ENCODE results near the gene HOXB9. TPM values are rescaled to one million over a fixed set of nuclear protein-coding genes. Genes with fewer than 3 reads are reported as not detected.

HOXB9 gene
- total RNA-seq, 2 experiments from 2014 or later = not detected

DNA sequence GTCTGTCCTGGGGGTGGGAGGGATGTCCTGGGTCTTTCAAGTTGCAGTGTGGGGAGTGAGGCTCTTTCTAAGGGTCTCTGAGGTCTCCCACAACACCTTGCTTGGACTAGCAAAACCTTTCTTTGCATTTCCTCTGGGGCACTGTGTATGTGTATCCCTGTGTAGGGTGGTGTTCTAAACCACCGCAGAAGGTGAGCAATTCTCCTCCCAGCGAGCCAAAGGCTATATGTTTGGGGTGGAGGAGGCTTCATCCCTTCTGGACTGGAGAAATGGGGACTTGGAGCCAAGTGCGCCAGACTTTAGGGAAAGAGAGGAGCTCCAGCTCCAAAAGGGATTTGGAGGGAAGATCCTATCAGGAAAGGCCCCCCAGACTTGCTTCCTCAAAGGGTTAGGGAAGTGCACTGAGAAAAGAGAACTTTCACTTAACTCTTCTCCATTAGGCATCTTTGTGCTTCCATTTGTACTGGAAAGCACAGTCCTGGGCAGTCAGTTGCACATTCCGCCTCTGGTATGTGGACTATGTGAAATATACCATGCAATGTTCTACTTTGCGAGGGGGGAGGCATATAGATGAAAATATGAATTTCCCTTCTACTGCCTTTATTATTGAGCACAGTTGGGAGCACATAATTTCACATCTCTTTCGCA is 18.9 kb upstream of the HOXB9 start:
- H3K27ac Mint-ChIP-seq = no peak overlapping the region
- peaks cover 0 to 16% of the 10 kb centered on the region in 2 experiments for H3K9me3 ChIP-seq (ENCODE audit: control insufficient read depth in 1 of 2, insufficient read depth in 1 of 2, low read length in 2 of 2)
- peaks cover 66 to 81% of the 10 kb centered on the region in 2 experiments for H3K27me3 ChIP-seq (ENCODE audit: control insufficient read depth in 1 of 2, insufficient read depth in 2 of 2, low read length in 2 of 2)
- CTCF ChIA-PET = interaction anchor here (0.7 kb wide), 1 partner anchor 334 kb away, joined by 4 read pairs; no protein-coding TSS in a partner anchor
- ATAC-seq (ENCODE audit: poor library complexity) (no peak), DNase-seq (no peak)
- H3K36me3 ChIP-seq (ENCODE audit: insufficient read depth, low read length) = no peaks in the 10 kb centered on the region
- H3K4me3 Mint-ChIP-seq = peak overlapping the region; percentile 73
- TF ChIP-seq, protein P1, sequence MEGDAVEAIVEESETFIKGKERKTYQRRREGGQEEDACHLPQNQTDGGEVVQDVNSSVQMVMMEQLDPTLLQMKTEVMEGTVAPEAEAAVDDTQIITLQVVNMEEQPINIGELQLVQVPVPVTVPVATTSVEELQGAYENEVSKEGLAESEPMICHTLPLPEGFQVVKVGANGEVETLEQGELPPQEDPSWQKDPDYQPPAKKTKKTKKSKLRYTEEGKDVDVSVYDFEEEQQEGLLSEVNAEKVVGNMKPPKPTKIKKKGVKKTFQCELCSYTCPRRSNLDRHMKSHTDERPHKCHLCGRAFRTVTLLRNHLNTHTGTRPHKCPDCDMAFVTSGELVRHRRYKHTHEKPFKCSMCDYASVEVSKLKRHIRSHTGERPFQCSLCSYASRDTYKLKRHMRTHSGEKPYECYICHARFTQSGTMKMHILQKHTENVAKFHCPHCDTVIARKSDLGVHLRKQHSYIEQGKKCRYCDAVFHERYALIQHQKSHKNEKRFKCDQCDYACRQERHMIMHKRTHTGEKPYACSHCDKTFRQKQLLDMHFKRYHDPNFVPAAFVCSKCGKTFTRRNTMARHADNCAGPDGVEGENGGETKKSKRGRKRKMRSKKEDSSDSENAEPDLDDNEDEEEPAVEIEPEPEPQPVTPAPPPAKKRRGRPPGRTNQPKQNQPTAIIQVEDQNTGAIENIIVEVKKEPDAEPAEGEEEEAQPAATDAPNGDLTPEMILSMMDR (IDR thresholded peaks at IDR 0.05) = no peak
- intact Hi-C loops (cut with DNase I, micrococcal nuclease) = no loop called here
- H3K9me3 Mint-ChIP-seq = no peaks in the 10 kb centered on the region
- H3K36me3 Mint-ChIP-seq (ENCODE audit: low read depth) = no peaks in the 10 kb centered on the region
- no peak overlapping the region for H3K27ac ChIP-seq (ENCODE audit: low read depth in 1 of 2, low read length in 2 of 2)
- peaks cover 38% of the 10 kb centered on the region for H3K4me1 ChIP-seq (ENCODE audit: insufficient read depth, low read length)
- H3K4me1 Mint-ChIP-seq (ENCODE audit: low read depth) = peaks cover 21% of the 10 kb centered on the region
- no peak overlapping the region for H3K4me3 ChIP-seq (ENCODE audit: low read length)
- POLR2A ChIA-PET = no interaction called here
- H3K27me3 Mint-ChIP-seq = peaks cover 93% of the 10 kb centered on the region

DNA sequence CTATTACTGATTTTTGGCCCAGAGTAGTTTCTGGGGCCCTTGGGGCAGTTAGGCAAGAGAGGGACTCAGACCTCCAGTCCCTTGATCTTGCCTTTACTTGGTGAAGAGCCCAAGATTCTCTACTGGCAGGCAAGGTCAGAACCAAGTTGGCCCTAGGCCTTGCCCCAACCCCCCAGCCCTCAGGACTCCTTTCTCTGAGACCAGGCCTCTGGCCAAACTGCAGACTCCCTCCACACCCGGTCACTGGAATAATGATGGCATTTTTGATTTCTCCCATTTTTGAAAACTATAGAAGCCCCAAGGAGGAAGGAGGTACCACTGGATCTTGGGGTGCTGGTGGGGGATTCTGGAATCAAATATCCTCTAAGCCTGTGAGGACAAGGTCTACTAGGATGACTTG is 18.0 kb upstream of the HOXB9 start:
- CTCF ChIA-PET = interaction anchor here (0.7 kb wide), 1 partner anchor 333 kb away, joined by 4 read pairs; no protein-coding TSS in a partner anchor
- no peaks in the 10 kb centered on the region for H3K36me3 Mint-ChIP-seq (ENCODE audit: low read depth)
- Histone ChIP-seq H3K36me3 (ENCODE audit: insufficient read depth, low read length) (no peaks in the 10 kb centered on the region), H3K27me3 (ENCODE audit: control insufficient read depth in 1 of 2, insufficient read depth in 2 of 2, low read length in 2 of 2) (peaks cover 71 to 83% of the 10 kb centered on the region in 2 experiments), H3K4me3 (ENCODE audit: low read length) (no peak overlapping the region), H3K9me3 (ENCODE audit: control insufficient read depth in 1 of 2, insufficient read depth in 1 of 2, low read length in 2 of 2) (peaks cover 0 to 16% of the 10 kb centered on the region in 2 experiments), H3K27ac (ENCODE audit: low read depth in 1 of 2, low read length in 2 of 2) (no peak overlapping the region), H3K4me1 (ENCODE audit: insufficient read depth, low read length) (peaks cover 38% of the 10 kb centered on the region)
- no peaks in the 10 kb centered on the region for H3K9me3 Mint-ChIP-seq
- no peak overlapping the region for H3K4me3 Mint-ChIP-seq
- intact Hi-C loops (cut with DNase I, micrococcal nuclease) = no loop called here
- no peak overlapping the region for H3K27ac Mint-ChIP-seq
- POLR2A ChIA-PET = no interaction called here
- peaks cover 21% of the 10 kb centered on the region for H3K4me1 Mint-ChIP-seq (ENCODE audit: low read depth)
- TF ChIP-seq, protein P1 (IDR thresholded peaks at IDR 0.05) = no peak
- DNase-seq (no peak), ATAC-seq (ENCODE audit: poor library complexity) (no peak)
- peaks cover 93% of the 10 kb centered on the region for H3K27me3 Mint-ChIP-seq

DNA sequence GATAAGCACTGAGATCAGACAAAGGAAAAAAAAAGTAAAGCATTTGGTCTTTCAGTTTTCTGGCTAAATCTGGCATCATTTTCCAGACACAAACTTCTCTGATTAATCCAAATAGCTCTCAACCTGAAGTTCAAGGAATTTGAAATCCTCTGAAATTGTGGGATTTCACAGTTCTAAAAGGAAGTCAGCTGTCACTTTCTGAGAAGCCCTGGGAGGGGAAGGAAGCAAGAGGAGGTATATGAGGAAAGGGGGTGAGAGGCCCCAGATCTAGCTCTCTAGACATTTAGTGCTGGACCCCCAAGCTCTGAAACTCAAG is 17.5 kb upstream of the HOXB9 start:
- H3K4me3 ChIP-seq (ENCODE audit: low read length) = no peak overlapping the region
- Mint-ChIP-seq H3K27me3 (peaks cover 96% of the 10 kb centered on the region), H3K27ac (no peak overlapping the region), H3K9me3 (no peaks in the 10 kb centered on the region), H3K4me1 (ENCODE audit: low read depth) (peaks cover 21% of the 10 kb centered on the region), H3K4me3 (no peak overlapping the region), H3K36me3 (ENCODE audit: low read depth) (no peaks in the 10 kb centered on the region)
- no peaks in the 10 kb centered on the region for H3K36me3 ChIP-seq (ENCODE audit: insufficient read depth, low read length)
- ChIA-PET POLR2A (no interaction called here), CTCF (no interaction called here)
- TF ChIP-seq, protein P1 (IDR thresholded peaks at IDR 0.05) = no peak
- ATAC-seq (ENCODE audit: poor library complexity) = no peak
- H3K27ac ChIP-seq (ENCODE audit: low read depth in 1 of 2, low read length in 2 of 2) = no peak overlapping the region
- H3K27me3 ChIP-seq (ENCODE audit: control insufficient read depth in 1 of 2, insufficient read depth in 2 of 2, low read length in 2 of 2) = peaks cover 76 to 87% of the 10 kb centered on the region in 2 experiments
- H3K4me1 ChIP-seq (ENCODE audit: insufficient read depth, low read length) = peaks cover 38% of the 10 kb centered on the region
- intact Hi-C loops (cut with DNase I, micrococcal nuclease) = no loop called here
- H3K9me3 ChIP-seq (ENCODE audit: control insufficient read depth in 1 of 2, insufficient read depth in 1 of 2, low read length in 2 of 2) = peaks cover 0 to 16% of the 10 kb centered on the region in 2 experiments
- no peak for DNase-seq

All from CD4-positive, alpha-beta T cell (primary cell).